ENCODE data around the gene KLK2. TPM values are rescaled to one million over a fixed set of nuclear protein-coding genes. Genes with fewer than 3 reads are reported as not detected.

The KLK2 gene
- total RNA-seq, 1 donor from 2014 or later: not detected

DNA sequence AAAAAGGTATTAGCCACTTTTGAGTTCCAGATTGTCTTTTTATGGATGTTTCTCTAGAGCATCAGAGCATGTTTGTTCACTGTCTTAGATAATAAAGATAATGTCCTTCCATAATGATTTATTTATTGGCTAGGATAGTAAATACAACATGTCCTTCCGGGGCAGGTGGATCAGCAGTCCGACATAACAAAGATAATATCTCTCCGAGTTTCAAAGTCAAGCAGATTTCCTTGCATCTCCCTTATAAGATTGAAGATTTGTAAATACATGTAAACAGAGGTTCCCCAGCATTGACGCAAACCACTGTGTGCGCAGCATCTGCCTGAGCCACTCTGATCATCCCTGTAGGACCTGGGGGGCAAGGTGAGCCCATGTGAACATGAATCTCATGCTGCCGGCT, 31.1 kb upstream of the KLK2 start:
- H3K4me1 Mint-ChIP-seq (ENCODE audit: low read depth): peaks cover under 1% of the 10 kb centered on the region
- H3K4me3 Mint-ChIP-seq (ENCODE audit: unreplicated experiment): no peak overlapping the region
- H3K36me3 Mint-ChIP-seq (ENCODE audit: low read depth): peaks cover 2% of the 10 kb centered on the region
- no peak for DNase-seq (ENCODE audit: low spot score)
- H3K27me3 Mint-ChIP-seq (ENCODE audit: low read depth): peaks cover 26% of the 10 kb centered on the region
- no peak overlapping the region for H3K27ac Mint-ChIP-seq (ENCODE audit: unreplicated experiment)
- H3K9me3 Mint-ChIP-seq (ENCODE audit: low read depth): peaks cover 14% of the 10 kb centered on the region
- TF ChIP-seq, protein P1, sequence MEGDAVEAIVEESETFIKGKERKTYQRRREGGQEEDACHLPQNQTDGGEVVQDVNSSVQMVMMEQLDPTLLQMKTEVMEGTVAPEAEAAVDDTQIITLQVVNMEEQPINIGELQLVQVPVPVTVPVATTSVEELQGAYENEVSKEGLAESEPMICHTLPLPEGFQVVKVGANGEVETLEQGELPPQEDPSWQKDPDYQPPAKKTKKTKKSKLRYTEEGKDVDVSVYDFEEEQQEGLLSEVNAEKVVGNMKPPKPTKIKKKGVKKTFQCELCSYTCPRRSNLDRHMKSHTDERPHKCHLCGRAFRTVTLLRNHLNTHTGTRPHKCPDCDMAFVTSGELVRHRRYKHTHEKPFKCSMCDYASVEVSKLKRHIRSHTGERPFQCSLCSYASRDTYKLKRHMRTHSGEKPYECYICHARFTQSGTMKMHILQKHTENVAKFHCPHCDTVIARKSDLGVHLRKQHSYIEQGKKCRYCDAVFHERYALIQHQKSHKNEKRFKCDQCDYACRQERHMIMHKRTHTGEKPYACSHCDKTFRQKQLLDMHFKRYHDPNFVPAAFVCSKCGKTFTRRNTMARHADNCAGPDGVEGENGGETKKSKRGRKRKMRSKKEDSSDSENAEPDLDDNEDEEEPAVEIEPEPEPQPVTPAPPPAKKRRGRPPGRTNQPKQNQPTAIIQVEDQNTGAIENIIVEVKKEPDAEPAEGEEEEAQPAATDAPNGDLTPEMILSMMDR (IDR thresholded peaks at IDR 0.05): no peak

DNA sequence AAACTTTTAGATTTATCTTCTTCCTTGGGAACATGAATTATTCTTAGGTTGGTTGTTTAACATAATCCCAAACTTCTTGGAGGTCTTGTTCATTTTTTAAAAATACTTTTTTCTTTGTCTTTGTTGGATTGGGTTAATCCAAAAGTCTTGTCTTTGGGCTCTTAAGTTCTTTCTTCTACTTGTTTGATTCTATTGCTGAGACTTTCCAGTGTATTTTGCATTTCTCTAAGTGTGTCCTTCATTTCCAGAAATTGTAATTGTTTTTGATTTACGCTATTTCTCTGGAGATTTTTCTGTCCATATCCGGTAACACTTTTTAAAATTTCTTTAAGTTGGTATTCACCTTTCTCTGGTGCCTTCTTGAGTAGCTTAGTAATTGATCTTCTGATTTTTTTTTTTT, 30.0 kb upstream of the KLK2 start:
- peaks cover 2% of the 10 kb centered on the region for H3K36me3 Mint-ChIP-seq (ENCODE audit: low read depth)
- no peaks in the 10 kb centered on the region for H3K4me1 Mint-ChIP-seq (ENCODE audit: low read depth)
- DNase-seq (ENCODE audit: low spot score): no peak
- no peak overlapping the region for H3K27ac Mint-ChIP-seq (ENCODE audit: unreplicated experiment)
- TF ChIP-seq, protein P1 (IDR thresholded peaks at IDR 0.05): no peak
- H3K4me3 Mint-ChIP-seq (ENCODE audit: unreplicated experiment): no peak overlapping the region
- peaks cover 14% of the 10 kb centered on the region for H3K9me3 Mint-ChIP-seq (ENCODE audit: low read depth)
- peaks cover 25% of the 10 kb centered on the region for H3K27me3 Mint-ChIP-seq (ENCODE audit: low read depth)

DNA sequence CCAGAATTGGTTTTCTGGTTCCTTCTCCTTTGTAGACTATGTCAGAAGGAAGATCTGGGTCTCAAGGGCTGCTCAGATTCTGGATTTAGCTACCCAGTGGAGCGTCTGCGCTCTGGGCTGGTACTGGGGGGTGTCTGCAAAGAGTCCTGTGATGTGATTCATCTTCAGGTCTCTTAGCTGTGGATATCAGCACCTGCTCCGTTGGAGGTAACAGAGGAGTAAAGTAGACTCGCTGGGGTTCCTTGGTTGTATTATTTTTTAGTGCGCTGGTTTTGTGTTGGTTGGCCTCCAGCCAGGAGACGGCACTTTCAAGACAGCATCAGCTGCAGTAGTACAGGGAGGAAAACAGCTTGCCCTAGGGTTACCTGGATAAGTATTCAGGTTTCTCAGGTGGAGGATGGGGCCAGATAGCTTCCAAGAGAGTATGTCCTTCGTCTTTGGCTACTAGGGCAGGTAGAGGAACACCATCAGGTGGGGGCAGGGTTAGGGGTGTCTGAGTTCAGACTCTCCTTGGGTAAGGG, 29.5 kb upstream of the KLK2 start:
- H3K4me1 Mint-ChIP-seq (ENCODE audit: low read depth): no peaks in the 10 kb centered on the region
- no peak overlapping the region for H3K27ac Mint-ChIP-seq (ENCODE audit: unreplicated experiment)
- peaks cover 2% of the 10 kb centered on the region for H3K36me3 Mint-ChIP-seq (ENCODE audit: low read depth)
- peaks cover 29% of the 10 kb centered on the region for H3K27me3 Mint-ChIP-seq (ENCODE audit: low read depth)
- TF ChIP-seq, protein P1 (IDR thresholded peaks at IDR 0.05): no peak
- H3K4me3 Mint-ChIP-seq (ENCODE audit: unreplicated experiment): no peak overlapping the region
- H3K9me3 Mint-ChIP-seq (ENCODE audit: low read depth): peaks cover 14% of the 10 kb centered on the region
- DNase-seq (ENCODE audit: low spot score): no peak

DNA sequence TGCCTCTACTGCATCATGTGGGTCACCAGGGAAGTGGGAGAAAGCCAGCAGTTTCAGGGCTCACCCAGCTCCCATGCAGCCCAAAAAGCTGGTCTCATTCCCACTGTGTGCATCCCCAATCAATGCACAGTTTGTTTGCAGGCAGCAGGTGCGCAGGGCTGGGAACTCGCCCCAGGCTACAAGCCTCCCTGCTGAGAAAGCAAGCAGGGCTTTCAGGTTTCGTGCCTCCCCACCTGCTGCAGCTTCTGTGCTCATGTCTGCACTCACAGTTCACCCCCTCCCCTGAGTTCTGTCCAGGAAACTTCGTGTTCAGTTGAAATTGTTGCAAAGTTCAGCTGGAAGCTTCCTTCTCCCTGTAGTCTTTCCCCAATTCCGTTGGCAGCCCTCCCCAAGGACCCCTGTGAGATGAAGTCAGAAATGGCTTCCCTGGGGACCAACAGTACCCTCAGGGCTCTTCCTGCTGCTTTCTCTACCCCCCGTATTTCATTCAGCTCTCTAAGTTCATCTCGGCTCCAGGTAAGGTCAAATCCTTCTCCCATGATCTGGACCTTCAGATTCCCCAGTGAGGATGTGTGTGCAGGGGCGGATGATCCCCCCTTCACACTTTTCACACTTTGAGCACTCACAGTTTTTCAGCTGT, 28.8 kb upstream of the KLK2 start:
- H3K36me3 Mint-ChIP-seq (ENCODE audit: low read depth): peaks cover 2% of the 10 kb centered on the region
- H3K4me3 Mint-ChIP-seq (ENCODE audit: unreplicated experiment): no peak overlapping the region
- TF ChIP-seq, protein P1 (IDR thresholded peaks at IDR 0.05): no peak
- no peaks in the 10 kb centered on the region for H3K4me1 Mint-ChIP-seq (ENCODE audit: low read depth)
- no peak for DNase-seq (ENCODE audit: low spot score)
- no peak overlapping the region for H3K27ac Mint-ChIP-seq (ENCODE audit: unreplicated experiment)
- H3K9me3 Mint-ChIP-seq (ENCODE audit: low read depth): peaks cover 14% of the 10 kb centered on the region
- H3K27me3 Mint-ChIP-seq (ENCODE audit: low read depth): peaks cover 31% of the 10 kb centered on the region

DNA sequence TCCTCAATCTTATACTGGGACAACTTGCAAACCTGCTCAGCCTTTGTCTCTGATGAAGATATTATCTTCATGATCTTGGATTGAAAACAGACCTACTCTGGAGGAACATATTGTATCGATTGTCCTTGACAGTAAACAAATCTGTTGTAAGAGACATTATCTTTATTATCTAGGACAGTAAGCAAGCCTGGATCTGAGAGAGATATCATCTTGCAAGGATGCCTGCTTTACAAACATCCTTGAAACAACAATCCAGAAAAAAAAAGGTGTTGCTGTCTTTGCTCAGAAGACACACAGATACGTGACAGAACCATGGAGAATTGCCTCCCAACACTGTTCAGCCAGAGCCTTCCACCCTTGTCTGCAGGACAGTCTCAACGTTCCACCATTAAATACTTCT, 22.5 kb upstream of the KLK2 start:
- DNase-seq (ENCODE audit: low spot score): no peak
- peaks cover 15% of the 10 kb centered on the region for H3K27me3 Mint-ChIP-seq (ENCODE audit: low read depth)
- H3K4me3 Mint-ChIP-seq (ENCODE audit: unreplicated experiment): no peak overlapping the region
- no peak overlapping the region for H3K27ac Mint-ChIP-seq (ENCODE audit: unreplicated experiment)
- no peaks in the 10 kb centered on the region for H3K4me1 Mint-ChIP-seq (ENCODE audit: low read depth)
- no peaks in the 10 kb centered on the region for H3K36me3 Mint-ChIP-seq (ENCODE audit: low read depth)
- TF ChIP-seq, protein P1 (IDR thresholded peaks at IDR 0.05): no peak
- H3K9me3 Mint-ChIP-seq (ENCODE audit: low read depth): no peaks in the 10 kb centered on the region

Measured in chondrocyte (in vitro differentiated cells).